Daoy (cell line): Measurements from ENCODE around the gene ACSM4. TPM values are rescaled to one million over a fixed set of nuclear protein-coding genes. Genes with fewer than 3 reads are reported as not detected.
"Not testable (repeated sequence)": the region's sequence is repeated elsewhere in the genome, so short reads cannot be mapped to it uniquely, and the experiment has no call there.

ENCODE experiments used
- DNase-seq: peaks from one replicate; pipeline ENCODE4 v3.0.0-alpha.2; 2015; ENCODE audit warnings: low read depth
- total RNA-seq: library from RNA; depleted of rRNA; stranded (reverse); fragments of >200 nt; shearing (Covaris generic); gene quantifications from 2 replicates; pipeline ENCODE4 v1.2.3, GENCODE V29; 2014; rRNA removed

ACSM4 gene
- total RNA-seq = not detected in 2 replicates

DNA sequence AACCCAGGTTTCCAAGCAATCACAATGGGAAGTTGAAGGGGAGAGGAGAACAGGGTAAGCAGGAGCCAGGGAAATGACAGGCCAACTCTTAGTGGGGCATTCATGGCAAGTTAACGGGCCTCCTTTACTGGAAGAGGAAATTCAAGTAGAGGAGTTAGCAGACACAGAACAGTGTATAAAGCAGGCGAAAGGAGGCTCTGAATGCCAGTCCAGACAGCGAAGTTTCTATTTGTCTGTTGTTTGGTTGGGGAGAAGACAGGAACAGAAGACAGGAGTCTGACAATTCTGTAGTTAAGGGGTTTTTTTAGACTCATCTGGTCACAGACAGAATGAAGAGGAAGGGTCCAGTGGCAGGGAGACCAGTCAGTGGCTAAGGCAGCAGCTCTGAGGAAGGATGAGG lies at the start of gene ACSM4:
TSS of gene ACSM4 (plus strand) at position 301 of the 400 bp plus-strand sequence. CDS start 260 bp downstream, outside the sequence.
- DNase-seq = no peak

- no peak for DNase-seq
These were observed 44.8 kb upstream of the ACSM4 start for GRCh38 chr12:7259060-7259459.

GRCh38 chr12:7264538-7264937 lies 39.3 kb upstream of the ACSM4 start:
- no peak for DNase-seq

DNA sequence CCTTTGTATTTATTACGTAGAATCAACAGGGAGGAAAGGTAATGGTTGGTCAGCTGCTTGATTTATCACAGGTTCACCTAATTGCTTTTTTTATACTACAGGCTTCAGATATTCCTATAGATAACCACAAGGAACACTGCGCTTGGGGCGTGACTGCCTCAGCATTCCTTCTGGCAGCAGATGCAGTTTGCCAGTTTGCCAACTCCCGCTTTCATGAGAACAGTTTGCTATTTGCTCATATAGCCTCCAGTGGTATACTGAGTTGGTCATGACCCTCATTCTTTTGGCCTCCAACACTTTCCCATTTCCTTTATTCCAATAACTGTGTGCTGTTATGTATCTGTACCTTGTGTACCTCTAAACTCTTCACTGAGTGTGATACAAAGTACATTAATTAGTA lies 38.6 kb upstream of the ACSM4 start:
- no peak for DNase-seq

- DNase-seq = no peak
These were observed 34.6 kb upstream of the ACSM4 start for GRCh38 chr12:7269273-7269672.

- no peak for DNase-seq
These were observed 31.9 kb upstream of the ACSM4 start for GRCh38 chr12:7271893-7272514.

GRCh38 chr12:7275482-7275881 lies 28.4 kb upstream of the ACSM4 start:
- DNase-seq = not testable (repeated sequence)

- DNase-seq = no peak
These were observed 21.0 kb upstream of the ACSM4 start for GRCh38 chr12:7282844-7283243.

DNA sequence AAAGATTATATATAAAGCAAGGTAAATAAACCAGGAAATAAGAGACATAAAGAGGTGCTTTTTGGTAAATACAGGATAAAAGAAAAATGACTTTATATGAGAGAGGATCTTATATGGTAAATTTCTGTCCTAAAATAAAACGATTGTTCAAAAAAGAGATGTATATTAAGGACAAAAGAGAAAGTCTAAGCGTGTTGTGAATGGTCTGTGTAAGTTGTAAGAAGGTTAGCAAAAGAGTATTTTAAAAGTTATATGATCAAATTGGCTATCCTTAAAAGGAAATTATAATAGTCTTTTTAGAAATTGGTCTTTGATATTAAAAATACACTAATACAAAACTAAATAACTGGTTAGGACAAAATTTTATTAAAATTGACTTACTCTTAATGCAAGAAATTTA lies 14.1 kb upstream of the ACSM4 start:
- DNase-seq = no peak

DNA sequence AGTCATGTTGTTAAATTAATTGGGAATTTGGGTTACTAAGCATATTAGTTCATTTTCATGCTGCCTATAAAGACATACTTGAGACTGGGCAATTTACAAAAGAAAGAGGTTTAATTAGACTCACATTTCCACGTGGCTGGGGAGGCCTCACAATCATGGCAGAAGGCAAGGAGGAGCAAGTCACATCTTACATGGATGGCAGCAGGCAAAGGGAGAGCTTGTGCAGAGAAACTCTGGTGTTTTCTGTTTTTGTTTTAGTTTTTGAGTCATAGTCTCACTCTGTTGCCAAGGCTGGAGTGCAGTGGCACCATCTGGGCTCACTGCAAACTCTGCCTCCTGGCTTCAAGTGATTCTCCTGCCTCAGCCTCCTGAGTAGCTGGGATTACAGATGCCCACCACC lies 13.3 kb upstream of the ACSM4 start:
- DNase-seq = not testable (repeated sequence)

GRCh38 chr12:7292300-7292699 lies 11.6 kb upstream of the ACSM4 start:
- DNase-seq = no peak

GRCh38 chr12:7293670-7294069 lies 10.2 kb upstream of the ACSM4 start:
- no peak for DNase-seq

- no peak for DNase-seq
These were observed 8.3 kb upstream of the ACSM4 start for GRCh38 chr12:7295529-7295928.

DNA sequence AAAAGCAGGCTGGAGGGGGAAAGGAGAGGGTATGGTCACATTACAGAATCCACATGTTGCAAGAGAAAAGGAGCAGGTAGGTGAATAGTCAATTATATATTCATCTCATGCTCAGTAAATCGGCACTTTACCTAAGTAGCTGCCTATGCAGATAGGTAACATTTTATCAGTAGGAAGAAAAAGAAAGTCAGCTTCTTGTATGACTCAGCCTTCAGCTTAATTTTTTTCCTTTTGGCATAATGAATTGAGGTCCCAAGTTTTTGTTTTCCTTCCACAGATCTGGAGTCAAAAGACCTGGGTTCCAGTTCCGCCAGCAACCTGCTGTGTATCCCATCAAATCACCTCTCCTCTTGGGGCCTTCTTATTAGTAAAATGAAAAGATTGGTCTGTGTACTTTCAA lies 6.0 kb upstream of the ACSM4 start:
- no peak for DNase-seq

DNA sequence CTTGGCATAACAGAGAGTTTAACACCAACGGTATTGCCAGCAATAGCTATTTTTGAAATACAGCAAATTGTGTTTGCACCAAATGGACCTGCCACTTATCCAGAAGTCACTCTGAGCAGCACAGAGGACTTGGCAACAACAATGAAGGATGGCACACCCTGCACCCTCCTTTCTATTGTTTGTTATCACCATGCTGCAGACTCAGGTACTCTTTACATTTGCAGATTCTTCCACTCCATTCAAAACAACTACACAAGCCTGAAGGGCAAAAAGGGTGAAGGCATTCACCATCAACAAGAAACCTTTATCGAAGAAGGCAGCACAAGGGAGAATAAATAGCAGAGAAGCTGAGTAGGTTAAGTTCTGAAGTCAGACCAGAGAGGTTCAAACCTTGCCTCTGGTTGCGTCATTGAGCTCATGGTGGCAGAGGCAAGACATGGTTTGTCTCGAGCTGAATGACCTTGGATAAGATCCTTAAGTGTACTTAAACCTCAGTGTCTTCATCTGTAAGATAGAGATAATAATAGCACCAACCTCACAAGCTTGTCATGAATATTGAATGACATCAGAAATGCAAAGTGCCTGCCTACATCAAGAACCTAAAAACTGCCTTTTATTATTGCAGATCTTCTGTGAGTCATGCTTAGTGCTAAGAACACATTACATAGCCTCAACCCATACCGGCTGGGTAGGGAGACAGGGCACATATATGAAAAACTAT lies 1.4 kb upstream of the ACSM4 start:
- no peak for DNase-seq

DNA sequence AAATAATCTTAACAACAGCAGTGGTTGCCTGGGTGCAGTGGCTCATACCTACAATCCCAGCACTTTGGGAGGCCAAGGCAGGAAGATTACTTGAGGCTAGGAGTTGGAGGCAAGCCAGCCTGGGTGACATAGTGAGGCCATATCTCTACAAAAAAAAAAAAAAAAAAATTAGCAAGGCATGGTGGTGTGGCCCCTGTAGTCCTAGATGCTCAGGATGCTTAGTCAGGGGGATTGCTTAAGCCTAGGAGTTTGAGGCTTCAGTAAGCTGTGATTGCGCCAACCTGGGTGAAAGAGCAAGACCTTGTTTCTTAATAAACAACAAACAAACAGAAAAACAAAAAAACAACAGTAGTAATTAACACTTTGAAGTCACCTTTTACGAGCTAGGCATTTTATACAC lies 642 bp upstream of the ACSM4 start:
- DNase-seq = peak; percentile 19

GRCh38 chr12:7304456-7304855 lies 584 bp downstream of the ACSM4 start:
- peak; percentile 12 for DNase-seq

DNA sequence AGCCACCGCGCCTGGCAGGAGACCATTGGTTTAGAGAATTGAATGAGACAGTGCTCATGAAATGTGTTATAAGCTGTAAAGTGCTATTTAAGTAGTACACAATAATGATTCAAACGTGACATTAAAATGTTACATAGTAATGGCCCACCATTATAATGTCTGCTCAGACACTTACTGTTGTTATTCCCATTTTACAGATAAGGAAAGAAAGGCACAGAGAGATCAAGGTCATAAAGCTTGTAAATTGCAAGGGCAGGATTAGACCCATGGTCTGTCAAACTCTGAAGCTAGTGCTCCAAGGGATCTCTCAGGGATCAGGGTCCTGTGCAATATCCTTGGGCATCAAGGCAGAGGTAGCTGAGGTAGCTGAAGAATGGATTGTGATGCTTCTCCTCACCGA lies 6.2 kb downstream of the ACSM4 start:
- no peak for DNase-seq

GRCh38 chr12:7319930-7320329 lies 16.1 kb downstream of the ACSM4 start:
- DNase-seq = no peak

DNA sequence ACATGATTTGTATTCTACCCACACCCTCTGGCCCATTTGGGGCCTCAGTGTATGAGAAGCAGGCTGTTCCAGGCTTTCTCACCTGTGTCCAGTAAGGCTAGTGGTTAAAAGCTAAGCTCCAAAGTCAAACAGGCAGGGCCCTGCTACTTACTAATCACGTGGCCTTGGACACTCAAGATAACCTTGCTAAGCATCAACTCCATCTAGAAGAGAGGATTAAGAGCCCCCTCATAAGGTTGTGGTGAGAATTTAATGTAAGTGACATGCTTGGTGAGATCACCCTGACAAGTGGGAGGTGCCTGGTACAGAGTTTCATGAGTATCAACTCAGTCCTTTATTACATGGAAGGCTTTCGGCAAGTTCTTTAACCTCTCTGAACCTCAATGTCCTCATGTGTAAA lies 17.8 kb downstream of the ACSM4 start:
- no peak for DNase-seq

GRCh38 chr12:7322599-7322998 lies 18.7 kb downstream of the ACSM4 start:
- no peak for DNase-seq

DNA sequence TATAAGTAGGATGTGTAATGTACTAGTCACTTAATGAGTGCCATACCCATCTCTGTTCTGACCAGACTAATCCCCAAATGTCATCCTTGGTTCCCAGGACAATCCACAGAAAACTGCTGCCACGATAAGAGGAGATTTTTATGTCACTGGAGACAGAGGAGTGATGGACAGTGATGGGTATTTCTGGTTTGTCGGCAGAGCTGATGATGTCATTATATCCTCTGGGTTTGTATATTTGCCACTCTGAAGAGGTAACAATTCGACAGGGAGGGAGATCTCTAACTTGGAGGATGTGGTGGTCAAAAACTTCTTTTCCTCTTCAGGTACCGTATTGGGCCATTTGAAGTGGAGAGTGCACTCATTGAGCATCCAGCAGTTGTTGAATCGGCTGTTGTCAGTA lies 20.3 kb downstream of the ACSM4 start:
- no peak for DNase-seq

DNA sequence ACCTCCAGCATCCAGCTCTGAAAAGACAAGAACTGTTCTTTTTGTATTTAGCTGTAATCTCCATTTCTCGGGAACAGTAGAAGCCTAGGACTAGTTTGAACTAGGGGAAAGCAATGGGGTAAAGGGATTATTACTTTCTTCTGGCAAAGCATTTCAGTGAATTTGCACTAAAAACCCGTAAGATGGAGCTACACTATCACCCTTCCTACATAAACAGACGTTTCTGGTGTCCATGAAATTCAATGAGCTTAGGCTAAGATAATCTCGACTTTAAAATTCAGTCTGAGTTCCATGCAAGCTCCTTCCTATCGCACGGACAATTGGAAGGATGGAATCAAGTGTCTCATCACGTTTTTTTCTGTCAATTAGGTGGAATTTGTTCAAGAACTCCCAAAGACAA lies 24.0 kb downstream of the ACSM4 start:
- DNase-seq = no peak

GRCh38 chr12:7337790-7338189 lies 33.9 kb downstream of the ACSM4 start:
- not testable (repeated sequence) for DNase-seq
